Upper lobe of left lung (tissue), 4 donors: ENCODE results near the gene SVIL.

Experiments
- CTCF ChIP-seq, 6 experiments: fragments of 450-650 bp in 4 of 6; fragments of 200-600 bp in 2 of 6; sonication (generic) in 2 of 6; IDR thresholded peaks; one replicate each; pipeline ENCODE4 v1.5.1; 2016 to 2019; ENCODE audit warnings: antibody characterized with exemption in 6 of 6
- POLR2AphosphoS5 ChIP-seq, 2 donors: sonication (generic); formaldehyde crosslinking; IDR thresholded peaks; one replicate each; pipeline ENCODE4 v1.5.1; 2017; ENCODE audit warnings: antibody characterized with exemption in 2 of 2

GRCh38 chr10:29608476-29609301 lies 26.1 kb downstream of the SVIL start:
- TF ChIP-seq CTCF (IDR thresholded peaks at IDR 0.05) (no peak), POLR2AphosphoS5 (IDR thresholded peaks at IDR 0.05) (no peak)
